GM12878 (cell line): ENCODE data around the gene CADPS. TPM values are rescaled to one million over a fixed set of nuclear protein-coding genes. Genes with fewer than 3 reads are reported as not detected.

Experiments
- ATAC-seq: fragments of 200-7000 bp; cut with Tn5 transposase; 3 replicates; pipeline ENCODE4 v1.9.1; 2020; ENCODE audit warnings: mild to moderate bottlenecking, moderate library complexity
- BruUV-seq: library from RNA; stranded (reverse); fragments of 400-500 nt; replicated peaks from 2 replicates; lab custom pipeline; 2021; lab: Mats Ljungman, UMichigan
- CTCF ChIA-PET: fragments of 300-600 bp; sonication (Branson Sonifier 250); formaldehyde crosslinking; extraction: SDS; loops from one replicate; lab custom pipeline; 2021; ENCODE audit warnings: inconsistent platforms; lab: Yijun Ruan, JAX
- POLR2A ChIA-PET: fragments of 350-600 bp; formaldehyde crosslinking; extraction: SDS; loops from one replicate; lab custom pipeline; 2021; ENCODE audit warnings: inconsistent platforms; lab: Charles Lee
- RAD21 ChIA-PET: fragments of 300-600 bp; sonication (Branson Sonifier 250); formaldehyde crosslinking; loops from one replicate; lab custom pipeline; 2023; ENCODE audit warnings: antibody characterized with exemption; ENCODE audit not compliant: unreplicated experiment; lab: Charles Lee
- SMC1A ChIA-PET: fragments of 300-600 bp; sonication (Branson Sonifier 250); formaldehyde crosslinking; loops from one replicate; lab custom pipeline; 2023; ENCODE audit not compliant: unreplicated experiment, uncharacterized antibody; lab: Charles Lee
- DNase-seq: peaks from one replicate; pipeline ENCODE4 v3.0.0-alpha.2; 2011; ENCODE audit warnings: low read depth, low spot score
- FAIRE-seq: peaks from 3 replicates; lab custom pipeline; 2011; peaks lifted over from hg19 to GRCh38; lab: Jason Lieb, UNC
- H2AFZ ChIP-seq: 2 replicates; pipeline ENCODE4 v1.6.0; 2011; ENCODE audit warnings: low read depth, low read length, control low read depth; ENCODE audit not compliant: control insufficient read depth
- H3K27ac ChIP-seq: 2 replicates; pipeline ENCODE4 v1.5.1; 2011; ENCODE audit warnings: control low read depth; ENCODE audit not compliant: control insufficient read depth, insufficient read depth
- H3K27me3 ChIP-seq, 2 experiments: replicated peaks in 1 of 2; 2 replicates each; pipeline versions ENCODE4 v1.6.0 to v1.6.1; 2011; ENCODE audit warnings: low read length in 1 of 2; ENCODE audit not compliant: control insufficient read depth in 2 of 2, insufficient read depth in 2 of 2
- H3K36me3 ChIP-seq, 2 experiments: 2 replicates each; pipeline ENCODE4 v1.5.1; 2011; ENCODE audit warnings: low read length in 1 of 2; ENCODE audit not compliant: control insufficient read depth in 2 of 2, insufficient read depth in 2 of 2
- H3K4me1 ChIP-seq: 2 replicates; pipeline ENCODE4 v1.6.1; 2011; ENCODE audit warnings: mild to moderate bottlenecking, low read length, moderate library complexity, mixed read lengths; ENCODE audit not compliant: control insufficient read depth, insufficient read depth
- H3K4me2 ChIP-seq: 2 replicates; pipeline ENCODE4 v1.6.0; 2011; ENCODE audit warnings: control low read depth; ENCODE audit not compliant: control insufficient read depth, insufficient read depth
- H3K4me3 ChIP-seq: fragments of 200-600 bp; sonication (generic); 2 replicates; pipeline ENCODE4 v1.5.1; 2016
- H3K79me2 ChIP-seq: 2 replicates; pipeline ENCODE4 v1.6.0; 2011; ENCODE audit warnings: low read length; ENCODE audit not compliant: control insufficient read depth, insufficient read depth
- H3K9ac ChIP-seq: 2 replicates; pipeline ENCODE4 v1.8.0; 2011; ENCODE audit warnings: low read length, control low read depth, mixed read lengths; ENCODE audit not compliant: control insufficient read depth, insufficient read depth
- H3K9me3 ChIP-seq: replicated peaks from 3 replicates; pipeline ENCODE4 v1.5.1; 2011; ENCODE audit warnings: mild to moderate bottlenecking, low read length; ENCODE audit not compliant: control insufficient read depth, insufficient read depth
- H4K20me1 ChIP-seq: 2 replicates; pipeline ENCODE4 v1.6.0; 2011; ENCODE audit not compliant: control insufficient read depth, insufficient read depth
- BCLAF1 ChIP-seq: fragments of 450-650 bp; IDR thresholded peaks from 2 replicates; pipeline ENCODE4 v1.6.1; 2017; ENCODE audit warnings: antibody characterized with exemption, mild to moderate bottlenecking, moderate library complexity
- IRF4 ChIP-seq: IDR thresholded peaks from 2 replicates; pipeline ENCODE4 v1.6.1; 2011; ENCODE audit warnings: low read depth, low read length
- MAX ChIP-seq: IDR thresholded peaks from 2 replicates; pipeline ENCODE4 v1.6.1; 2012; ENCODE audit warnings: low read depth, low read length, improper control_type of control experiment
- POLR2A ChIP-seq: IDR thresholded peaks from 2 replicates; pipeline ENCODE4 v1.6.1; 2011; ENCODE audit warnings: low read depth, mild to moderate bottlenecking, low read length
- RCOR1 ChIP-seq: conservative IDR thresholded peaks from 2 replicates; pipeline ENCODE4 v1.6.1; 2012; ENCODE audit warnings: low read depth, low read length, improper control_type of control experiment
- TCF3 ChIP-seq: IDR thresholded peaks from 2 replicates; pipeline ENCODE4 v1.6.1; 2012; ENCODE audit warnings: low read depth, mild to moderate bottlenecking, low read length, borderline replicate concordance; ENCODE audit not compliant: insufficient read depth
- TCF7 ChIP-seq: IDR thresholded peaks from 2 replicates; pipeline ENCODE4 v1.6.1; 2014; ENCODE audit warnings: antibody characterized with exemption, borderline replicate concordance
- WGBS: methylation state at CpG from one replicate; pipeline ENCODE4 v1.1.6; 2016; ENCODE audit warnings: low lambda C conversion rate; ENCODE audit not compliant: insufficient replicate concordance, insufficient coverage; ENCODE audit errors: missing lambda C conversion rate; 5-methylcytosine and 5-hydroxymethylcytosine counted together
- in situ Hi-C: fragments of 300-500 bp; cut with MboI; formaldehyde crosslinking; loops from 9 replicates; pipeline ENCODE4 v1.14.3; 2018; ENCODE audit warnings: mixed read lengths
- intact Hi-C: fragments of 100-400 bp; cut with micrococcal nuclease; formaldehyde crosslinking; loops from one replicate; pipeline ENCODE4 v1.14.2; 2022; ENCODE audit not compliant: unreplicated experiment
- polyA plus RNA-seq, 11 experiments: library from polyadenylated mRNA; depleted of rRNA in 4 of 11; unstranded in 6 of 11; stranded (reverse) in 5 of 11; fragments of >200 nt; fragmentation: Nextera tagmentation in 4 of 11; fragmentation: Illumina TruSeq in 1 of 11; extraction: Ambion mirVana in 4 of 11; extraction: Trizol in 1 of 11; gene quantifications; 1 replicate in 1 of 11; 2 replicates in 10 of 11; pipeline versions ENCODE4 v1.2.1 to v1.2.3, GENCODE V29; 2011 to 2016; ENCODE audit warnings: inconsistent platforms in 2 of 11, missing spikeins in 2 of 11, low read depth in 1 of 11
- total RNA-seq, 4 experiments: library from RNA; depleted of rRNA in 3 of 4; stranded (reverse); fragments of >200 nt in 3 of 4; fragmentation: Illumina TruSeq in 1 of 4; extraction: Trizol in 1 of 4; gene quantifications; 2 replicates each; pipeline versions ENCODE4 v1.2.1 to v1.2.3, GENCODE V29; 2013 to 2021

CADPS gene
- total and polyA plus RNA-seq, 10 of the 15 experiments (the other 5 are each of a cell fraction or from before 2014, with no cell fraction given), result 0.20 TPM; not detected in 9

GRCh38 chr3:62368705-62369475 lies 506.3 kb downstream of the CADPS start:
- H3K4me3 ChIP-seq, result no peak overlapping the region
- ChIA-PET RAD21 (no interaction called here), CTCF (interaction anchor here (0.7 kb wide), 1 partner anchor 124 kb away, joined by 3 read pairs; no protein-coding TSS in a partner anchor), SMC1A (no interaction called here), POLR2A (no interaction called here)
- peaks cover 8 to 14% of the 10 kb centered on the region in 2 experiments for H3K27me3 ChIP-seq
- no peak overlapping the region for H2AFZ ChIP-seq
- intact Hi-C loops, result no loop called here
- no peak for FAIRE-seq
- H3K9ac ChIP-seq, result no peak overlapping the region
- DNase-seq, result no peak
- H3K36me3 ChIP-seq, result no peaks in the 10 kb centered on the region
- TF ChIP-seq IRF4 (no peak), RCOR1 (no peak), TCF7 (no peak), TCF3 (no peak)
- H3K4me2 ChIP-seq, result no peak overlapping the region
- no TSS peak for BruUV-seq
- H3K4me1 ChIP-seq, result no peaks in the 10 kb centered on the region
- ATAC-seq, result no peak
- H3K79me2 ChIP-seq, result no peaks in the 10 kb centered on the region
- H3K27ac ChIP-seq, result no peak overlapping the region
- in situ Hi-C loops, result no loop called here
- no peaks in the 10 kb centered on the region for H3K9me3 ChIP-seq
- 46% methylated on average over 51 of the region's 58 CpGs for WGBS
- H4K20me1 ChIP-seq, result no peaks in the 10 kb centered on the region

- no peak for DNase-seq
- intact Hi-C loops (no loop called here), in situ Hi-C loops (no loop called here)
- ChIA-PET POLR2A (no interaction called here), RAD21 (no interaction called here), SMC1A (no interaction called here), CTCF (no interaction called here)
- H3K27ac ChIP-seq, result no peak overlapping the region
- H3K4me1 ChIP-seq, result no peaks in the 10 kb centered on the region
- peaks cover 8 to 14% of the 10 kb centered on the region in 2 experiments for H3K27me3 ChIP-seq
- H2AFZ ChIP-seq, result no peak overlapping the region
- no peak overlapping the region for H3K4me2 ChIP-seq
- H4K20me1 ChIP-seq, result no peaks in the 10 kb centered on the region
- H3K9ac ChIP-seq, result no peak overlapping the region
- TF ChIP-seq BCLAF1 (no peak), MAX (no peak), POLR2A (no peak)
- no peaks in the 10 kb centered on the region for H3K9me3 ChIP-seq
- BruUV-seq, result no TSS peak
- FAIRE-seq, result no peak
- no peak overlapping the region for H3K4me3 ChIP-seq
- ATAC-seq, result no peak
- no peaks in the 10 kb centered on the region for H3K36me3 ChIP-seq
- H3K79me2 ChIP-seq, result no peaks in the 10 kb centered on the region
- WGBS, result 39% methylated on average over 19 of the region's 19 CpGs
Measured at GRCh38 chr3:62368290-62368704, 506.9 kb downstream of the CADPS start.
